ENCODE data around the gene HDGF. TPM values are rescaled to one million over a fixed set of nuclear protein-coding genes. Genes with fewer than 3 reads are reported as not detected.
"Not testable (repeated sequence)": the region's sequence is repeated elsewhere in the genome, so short reads cannot be mapped to it uniquely, and the experiment has no call there.

HDGF gene
- total RNA-seq, 2 experiments from 2014 or later: 186 to 196 TPM

- peaks cover 14% of the 10 kb centered on the region for H3K36me3 Mint-ChIP-seq
- no peaks in the 10 kb centered on the region for H3K27me3 Mint-ChIP-seq
- POLR2A ChIA-PET: interaction anchor here (0.6 to 1.0 kb wide), 2 partner anchors 25 to 51 kb away, joined by 3 read pairs; partner anchors contain the start of gene HDGF
- H3K27ac Mint-ChIP-seq: no peak overlapping the region
- ATAC-seq (ENCODE audit: low read depth) (no peak), DNase-seq (no peak)
- no peaks in the 10 kb centered on the region for H3K9me3 Mint-ChIP-seq
- peaks cover 37% of the 10 kb centered on the region for H3K4me1 Mint-ChIP-seq
- no peak overlapping the region for H3K4me3 Mint-ChIP-seq
Observed at GRCh38 chr1:156776942-156777341, 25.5 kb upstream of the HDGF start.

GRCh38 chr1:156775799-156776198 lies 24.3 kb upstream of the HDGF start:
- ATAC-seq (ENCODE audit: low read depth) (no peak), DNase-seq (no peak)
- peaks cover 19% of the 10 kb centered on the region for H3K36me3 Mint-ChIP-seq
- POLR2A ChIA-PET: interaction anchor here (0.7 kb wide), 1 partner anchor 89 kb away, joined by 4 read pairs; no protein-coding TSS in a partner anchor
- H3K4me3 Mint-ChIP-seq: no peak overlapping the region
- H3K27ac Mint-ChIP-seq: no peak overlapping the region
- no peaks in the 10 kb centered on the region for H3K27me3 Mint-ChIP-seq
- peaks cover 38% of the 10 kb centered on the region for H3K4me1 Mint-ChIP-seq
- H3K9me3 Mint-ChIP-seq: no peaks in the 10 kb centered on the region

GRCh38 chr1:156773607-156774006 lies 22.1 kb upstream of the HDGF start:
- no peaks in the 10 kb centered on the region for H3K9me3 Mint-ChIP-seq
- H3K27ac Mint-ChIP-seq: peak overlapping the region; percentile 37
- no peaks in the 10 kb centered on the region for H3K27me3 Mint-ChIP-seq
- ATAC-seq (ENCODE audit: low read depth) (peak; percentile 22), DNase-seq (no peak)
- H3K4me3 Mint-ChIP-seq: no peak overlapping the region
- H3K4me1 Mint-ChIP-seq: peaks cover 52% of the 10 kb centered on the region
- H3K36me3 Mint-ChIP-seq: peaks cover 27% of the 10 kb centered on the region
- POLR2A ChIA-PET: no interaction called here

GRCh38 chr1:156772728-156773497 lies 21.4 kb upstream of the HDGF start:
- H3K4me3 Mint-ChIP-seq: no peak overlapping the region
- peaks cover 25% of the 10 kb centered on the region for H3K36me3 Mint-ChIP-seq
- POLR2A ChIA-PET: interaction anchor here (1.1 kb wide), 1 partner anchor 21 kb away, joined by 5 read pairs; the partner anchor contains the start of gene HDGF

GRCh38 chr1:156772222-156772621 lies 20.7 kb upstream of the HDGF start:
- ATAC-seq (ENCODE audit: low read depth): no peak
- Mint-ChIP-seq H3K27ac (no peak overlapping the region), H3K36me3 (peaks cover 25% of the 10 kb centered on the region)

More at GRCh38 chr1:156772728-156773497, 21.4 kb upstream of the HDGF start:
- no peaks in the 10 kb centered on the region for H3K27me3 Mint-ChIP-seq
- no peak for DNase-seq
- no peaks in the 10 kb centered on the region for H3K9me3 Mint-ChIP-seq
- H3K4me1 Mint-ChIP-seq: peaks cover 51% of the 10 kb centered on the region
- H3K27ac Mint-ChIP-seq: no peak overlapping the region
- no peak for ATAC-seq (ENCODE audit: low read depth)

GRCh38 chr1:156768610-156769295 lies 17.3 kb upstream of the HDGF start:
- DNase-seq: no peak
- Mint-ChIP-seq H3K36me3 (peaks cover 19% of the 10 kb centered on the region), H3K4me1 (peaks cover 48% of the 10 kb centered on the region), H3K9me3 (no peaks in the 10 kb centered on the region), H3K4me3 (no peak overlapping the region), H3K27ac (peak overlapping the region; percentile 62), H3K27me3 (no peaks in the 10 kb centered on the region)
- POLR2A ChIA-PET: interaction anchor here (0.9 to 6.6 kb wide), 6 partner anchors 17 to 91 kb away, joined by 3 to 67 read pairs (median 6); partner anchors contain the start of genes HDGF, METTL25B and MRPL24
- ATAC-seq (ENCODE audit: low read depth): no peak

More at GRCh38 chr1:156772222-156772621, 20.7 kb upstream of the HDGF start:
- Mint-ChIP-seq H3K4me3 (no peak overlapping the region), H3K4me1 (peaks cover 46% of the 10 kb centered on the region), H3K27me3 (no peaks in the 10 kb centered on the region), H3K9me3 (no peaks in the 10 kb centered on the region)
- POLR2A ChIA-PET: interaction anchor here (1.1 kb wide), 1 partner anchor 21 kb away, joined by 5 read pairs; the partner anchor contains the start of gene HDGF
- no peak for DNase-seq

- Mint-ChIP-seq H3K4me1 (peaks cover 40% of the 10 kb centered on the region), H3K27ac (no peak overlapping the region), H3K36me3 (peaks cover 13% of the 10 kb centered on the region)
Observed at GRCh38 chr1:156767879-156768604, 16.6 kb upstream of the HDGF start.

GRCh38 chr1:156767101-156767878 lies 15.8 kb upstream of the HDGF start, which contains the start of gene PRCC:
Gene PRCC (plus strand): TSS chr1:156767535. CDS start chr1:156767772, 237 bp downstream.
- Mint-ChIP-seq H3K9me3 (no peaks in the 10 kb centered on the region), H3K27me3 (no peaks in the 10 kb centered on the region), H3K27ac (no peak within 1 kb of the TSS), H3K4me1 (peaks cover 34% of the 10 kb centered on the region), H3K36me3 (peaks cover 13% of the 10 kb centered on the region), H3K4me3 (no peak within 1 kb of the TSS)
- ATAC-seq (ENCODE audit: low read depth): peak; percentile 96
- peak; percentile 89 for DNase-seq
- POLR2A ChIA-PET: interaction anchor here (0.6 to 6.6 kb wide), 12 partner anchors 11 to 94 kb away, joined by 3 to 67 read pairs (median 4); partner anchors contain the start of genes HDGF, ISG20L2, METTL25B and MRPL24

More at GRCh38 chr1:156767879-156768604, 16.6 kb upstream of the HDGF start:
- no peaks in the 10 kb centered on the region for H3K27me3 Mint-ChIP-seq
- no peaks in the 10 kb centered on the region for H3K9me3 Mint-ChIP-seq
- no peak overlapping the region for H3K4me3 Mint-ChIP-seq
- DNase-seq (peak; percentile 58), ATAC-seq (ENCODE audit: low read depth) (no peak)
- POLR2A ChIA-PET: interaction anchor here (0.9 to 6.6 kb wide), 14 partner anchors 16 to 93 kb away, joined by 3 to 67 read pairs (median 4); partner anchors contain the start of genes HDGF, ISG20L2, METTL25B and MRPL24

- Mint-ChIP-seq H3K36me3 (peaks cover 13% of the 10 kb centered on the region), H3K27me3 (no peaks in the 10 kb centered on the region), H3K4me1 (peaks cover 32% of the 10 kb centered on the region), H3K27ac (no peak overlapping the region), H3K4me3 (no peak overlapping the region), H3K9me3 (no peaks in the 10 kb centered on the region)
- ATAC-seq (ENCODE audit: low read depth) (peak; percentile 7), DNase-seq (no peak)
- POLR2A ChIA-PET: interaction anchor here (0.6 to 6.6 kb wide), 11 partner anchors 10 to 95 kb away, joined by 3 to 67 read pairs (median 5); partner anchors contain the start of genes HDGF, ISG20L2, METTL25B and MRPL24
Observed at GRCh38 chr1:156766298-156767100, 15.0 kb upstream of the HDGF start.

GRCh38 chr1:156765666-156766065 lies 14.2 kb upstream of the HDGF start:
- Mint-ChIP-seq H3K27ac (peak overlapping the region; percentile 14), H3K4me3 (no peak overlapping the region), H3K27me3 (no peaks in the 10 kb centered on the region), H3K9me3 (no peaks in the 10 kb centered on the region), H3K36me3 (peaks cover 7% of the 10 kb centered on the region), H3K4me1 (peaks cover 24% of the 10 kb centered on the region)
- DNase-seq: no peak
- no peak for ATAC-seq (ENCODE audit: low read depth)
- POLR2A ChIA-PET: interaction anchor here (1.8 to 6.6 kb wide), 3 partner anchors 14 to 37 kb away, joined by 6 to 67 read pairs (median 24); partner anchors contain the start of genes HDGF, ISG20L2, METTL25B and MRPL24

- not testable (repeated sequence) for H3K27ac Mint-ChIP-seq; DNase-seq; H3K36me3 Mint-ChIP-seq; H3K27me3 Mint-ChIP-seq; H3K9me3 Mint-ChIP-seq; H3K4me3 Mint-ChIP-seq; ATAC-seq (ENCODE audit: low read depth)
- POLR2A ChIA-PET: interaction anchor here (1.8 to 6.6 kb wide), 2 partner anchors 13 to 24 kb away, joined by 6 to 67 read pairs; partner anchors contain the start of genes HDGF and MRPL24
- H3K4me1 Mint-ChIP-seq: peaks cover 20% of the 10 kb centered on the region
Observed at GRCh38 chr1:156765136-156765535, 13.7 kb upstream of the HDGF start.
